SU-DHL-6 (cell line): Measurements from ENCODE around the gene MYOCD.

Source experiments
- H2AFZ ChIP-seq: fragments of 200-600 bp; sonication (generic); 2 replicates; pipeline ENCODE4 v1.6.1; 2014; ENCODE audit warnings: low read depth, mild to moderate bottlenecking, moderate library complexity, mixed read lengths, antibody characterized with exemption, low read length; ENCODE audit not compliant: severe bottlenecking
- H3F3A ChIP-seq: fragments of 200-600 bp; shearing (Covaris generic); 2 replicates; pipeline ENCODE4 v1.6.0; 2016; ENCODE audit warnings: antibody characterized with exemption, mild to moderate bottlenecking; ENCODE audit not compliant: insufficient read depth
- H3K27ac ChIP-seq: fragments of 200-600 bp; sonication (generic); 2 replicates; pipeline ENCODE4 v1.5.1; 2016; ENCODE audit warnings: low read depth, mild to moderate bottlenecking, low read length, moderate library complexity, mixed read lengths
- H3K27me3 ChIP-seq: fragments of 200-600 bp; sonication (generic), shearing (Covaris generic); 2 replicates; pipeline ENCODE4 v1.6.0; 2014; ENCODE audit warnings: mild to moderate bottlenecking, low read length
- H3K36me3 ChIP-seq: fragments of 200-600 bp; sonication (generic); 2 replicates; pipeline ENCODE4 v1.6.1; 2014; ENCODE audit warnings: mild to moderate bottlenecking, low read length, mixed read lengths
- H3K4me2 ChIP-seq: fragments of 300-600, 200-600 bp; shearing (Covaris generic), sonication (generic); 2 replicates; pipeline ENCODE4 v1.6.0; 2014; ENCODE audit warnings: low read length, low read depth, mild to moderate bottlenecking; ENCODE audit not compliant: poor library complexity, severe bottlenecking
- H3K4me3 ChIP-seq: fragments of 200-600 bp; sonication (generic); 2 replicates; pipeline ENCODE4 v1.5.1; 2014; ENCODE audit warnings: antibody characterized with exemption, low read length, mild to moderate bottlenecking, mixed read lengths; ENCODE audit not compliant: insufficient read depth, poor library complexity, severe bottlenecking
- H3K79me2 ChIP-seq: fragments of 200-600 bp; sonication (generic); 2 replicates; pipeline ENCODE4 v1.6.1; 2014; ENCODE audit warnings: mild to moderate bottlenecking, low read length, moderate library complexity; ENCODE audit not compliant: insufficient read depth
- H3K9ac ChIP-seq: fragments of 200-600 bp; sonication (generic); 2 replicates; pipeline ENCODE4 v1.7.0; 2014; ENCODE audit warnings: mild to moderate bottlenecking, low read length
- H3K9me2 ChIP-seq: fragments of 200-600 bp; sonication (generic); replicated peaks from 2 replicates; pipeline ENCODE4 v1.6.1; 2014; ENCODE audit warnings: low read length; ENCODE audit not compliant: insufficient read depth
- H3K9me3 ChIP-seq: fragments of 200-600 bp; sonication (generic); 2 replicates; pipeline ENCODE4 v1.6.1; 2014; ENCODE audit warnings: low read length, mixed read lengths; ENCODE audit not compliant: insufficient read depth
- H4K20me1 ChIP-seq: fragments of 200-600 bp; sonication (generic); 2 replicates; pipeline ENCODE4 v1.6.1; 2014; ENCODE audit warnings: low read depth, mild to moderate bottlenecking, antibody characterized with exemption, low read length, moderate library complexity, mixed read lengths
- CTCF ChIP-seq: fragments of 200-600 bp; sonication (generic); IDR thresholded peaks from one replicate; pipeline ENCODE4 v1.5.1; 2017; ENCODE audit warnings: antibody characterized with exemption, mild to moderate bottlenecking, low read length, moderate library complexity; ENCODE audit not compliant: insufficient read depth, poor library complexity, severe bottlenecking
- EZH2phosphoT487 ChIP-seq: fragments of 200-600 bp; sonication (generic), shearing (Covaris generic); conservative IDR thresholded peaks from 2 replicates; pipeline ENCODE4 v1.6.1; 2018; ENCODE audit warnings: mild to moderate bottlenecking, antibody characterized with exemption, low read length, moderate library complexity, mixed read lengths

The MYOCD gene

GRCh38 chr17:12693640-12694039 is 27.9 kb downstream of the MYOCD start:
- TF ChIP-seq CTCF, result no peak
- no peak overlapping the region for H3K4me2 ChIP-seq
- no peaks in the 10 kb centered on the region for H3K79me2 ChIP-seq
- no peaks in the 10 kb centered on the region for H3K27me3 ChIP-seq
- H4K20me1 ChIP-seq, result no peaks in the 10 kb centered on the region
- H2AFZ ChIP-seq, result no peak overlapping the region
- no peak overlapping the region for H3K9ac ChIP-seq
- no peaks in the 10 kb centered on the region for H3K36me3 ChIP-seq
- no peak overlapping the region for H3K27ac ChIP-seq
- no peaks in the 10 kb centered on the region for H3K9me2 ChIP-seq
- H3F3A ChIP-seq, result no peaks in the 10 kb centered on the region
- H3K9me3 ChIP-seq, result no peaks in the 10 kb centered on the region
- H3K4me3 ChIP-seq, result no peak overlapping the region

GRCh38 chr17:12706070-12706469 is 40.4 kb downstream of the MYOCD start:
- no peak overlapping the region for H3K4me2 ChIP-seq
- no peak overlapping the region for H2AFZ ChIP-seq
- no peak overlapping the region for H3K9ac ChIP-seq
- H3K9me3 ChIP-seq, result no peaks in the 10 kb centered on the region
- no peaks in the 10 kb centered on the region for H3K27me3 ChIP-seq
- no peak overlapping the region for H3K4me3 ChIP-seq
- no peaks in the 10 kb centered on the region for H4K20me1 ChIP-seq
- no peak overlapping the region for H3K27ac ChIP-seq
- H3F3A ChIP-seq, result no peaks in the 10 kb centered on the region
- TF ChIP-seq CTCF (no peak), EZH2phosphoT487 (no peak)
- H3K36me3 ChIP-seq, result no peaks in the 10 kb centered on the region
- no peaks in the 10 kb centered on the region for H3K9me2 ChIP-seq
- H3K79me2 ChIP-seq, result no peaks in the 10 kb centered on the region

GRCh38 chr17:12709063-12709462 is 43.4 kb downstream of the MYOCD start:
- no peak overlapping the region for H3K4me2 ChIP-seq
- no peaks in the 10 kb centered on the region for H3F3A ChIP-seq
- H3K36me3 ChIP-seq, result no peaks in the 10 kb centered on the region
- no peaks in the 10 kb centered on the region for H4K20me1 ChIP-seq
- H3K9ac ChIP-seq, result no peak overlapping the region
- no peaks in the 10 kb centered on the region for H3K9me2 ChIP-seq
- no peak for TF ChIP-seq CTCF
- no peak for TF ChIP-seq EZH2phosphoT487
- H3K9me3 ChIP-seq, result no peaks in the 10 kb centered on the region
- no peak overlapping the region for H2AFZ ChIP-seq
- H3K4me3 ChIP-seq, result no peak overlapping the region
- no peak overlapping the region for H3K27ac ChIP-seq
- no peaks in the 10 kb centered on the region for H3K79me2 ChIP-seq
- H3K27me3 ChIP-seq, result no peaks in the 10 kb centered on the region

GRCh38 chr17:12712415-12712814 is 46.7 kb downstream of the MYOCD start:
- Histone ChIP-seq H3K79me2 (no peaks in the 10 kb centered on the region), H3K9me3 (no peaks in the 10 kb centered on the region), H3K9me2 (no peaks in the 10 kb centered on the region), H3K36me3 (no peaks in the 10 kb centered on the region), H4K20me1 (no peaks in the 10 kb centered on the region), H3K4me3 (no peak overlapping the region), H2AFZ (no peak overlapping the region), H3K9ac (no peak overlapping the region), H3F3A (no peaks in the 10 kb centered on the region), H3K27ac (no peak overlapping the region), H3K27me3 (no peaks in the 10 kb centered on the region), H3K4me2 (no peak overlapping the region)
- TF ChIP-seq EZH2phosphoT487, result no peak
- no peak for TF ChIP-seq CTCF
